Uterus (tissue), 4 donors: ENCODE measurements around the gene PYGO2. TPM values are rescaled to one million over a fixed set of nuclear protein-coding genes. Genes with fewer than 3 reads are reported as not detected.

Experiments used
- DNase-seq, 2 donors: peaks; one replicate each; pipeline ENCODE4 v3.0.0-alpha.2; 2019 to 2020
- H3K27ac ChIP-seq, 2 donors: fragments of 200-600 bp; sonication (generic); 1 replicate in 1 of 2; 2 replicates in 1 of 2; pipeline ENCODE4 v1.5.1; 2016 to 2018
- H3K27me3 ChIP-seq, 2 donors: fragments of 200-600 bp; sonication (generic); one replicate each; pipeline ENCODE4 v1.5.1; 2018 to 2019; ENCODE audit warnings: control low read depth in 1 of 2
- H3K36me3 ChIP-seq, 2 donors: fragments of 200-600 bp; sonication (generic); one replicate each; pipeline ENCODE4 v1.5.1; 2019; ENCODE audit warnings: control low read depth in 1 of 2
- H3K4me1 ChIP-seq, 2 donors: fragments of 200-600 bp; sonication (generic); one replicate each; pipeline ENCODE4 v1.5.1; 2018 to 2019; ENCODE audit warnings: control low read depth in 1 of 2
- H3K4me3 ChIP-seq, 2 donors: fragments of 200-600 bp; sonication (generic); 1 replicate in 1 of 2; 2 replicates in 1 of 2; pipeline ENCODE4 v1.5.1; 2018 to 2019; ENCODE audit warnings: mild to moderate bottlenecking in 1 of 2
- H3K9me3 ChIP-seq, 2 donors: fragments of 200-600 bp; sonication (generic); one replicate each; pipeline ENCODE4 v1.5.1; 2019; ENCODE audit warnings: control low read depth in 1 of 2
- CTCF ChIP-seq, 4 experiments: fragments of 200-600 bp in 2 of 4; fragments of 450-650 bp in 2 of 4; sonication (generic) in 2 of 4; IDR thresholded peaks; one replicate each; pipeline ENCODE4 v1.5.1; 2016 to 2019; ENCODE audit warnings: antibody characterized with exemption in 4 of 4, mild to moderate bottlenecking in 2 of 4, moderate library complexity in 1 of 4
- POLR2A ChIP-seq, 2 donors: fragments of 450-650 bp; IDR thresholded peaks; one replicate each; pipeline ENCODE4 v1.6.1; 2016; ENCODE audit warnings: antibody characterized with exemption in 2 of 2, mild to moderate bottlenecking in 1 of 2, moderate library complexity in 1 of 2
- intact Hi-C: fragments of 100-400 bp; cut with DNase I; formaldehyde crosslinking; loops from one replicate; pipeline ENCODE4 v1.15.1; 2023; ENCODE audit warnings: low total_unique reads
- total RNA-seq, 4 donors: library from RNA; depleted of rRNA in 3 of 4; stranded (reverse); fragments of >200 nt in 3 of 4; gene quantifications; one replicate each; pipeline versions ENCODE4 v1.1.0 to v1.2.4, GENCODE V29; 2014 to 2023
- donor health status: DM: yes; HTN: yes; CAD: no.

Gene PYGO2
- total RNA-seq, 4 donors from 2014 or later = 10.0 to 36.4 (median 15.9) TPM

- Histone ChIP-seq H3K27ac (no peak overlapping the region), H3K4me3 (no peak overlapping the region), H3K27me3 (no peaks in the 10 kb centered on the region), H3K4me1 (no peaks in the 10 kb centered on the region), H3K9me3 (no peaks in the 10 kb centered on the region), H3K36me3 (no peaks in the 10 kb centered on the region)
- DNase-seq = no peak
- no peak for TF ChIP-seq CTCF (IDR thresholded peaks at IDR 0.05)
- TF ChIP-seq POLR2A (IDR thresholded peaks at IDR 0.05) = no peak
- intact Hi-C loops = no loop called here
These were observed 36.0 kb downstream of the PYGO2 start for GRCh38 chr1:154925335-154926170.

GRCh38 chr1:154923695-154924094 lies 37.9 kb downstream of the PYGO2 start:
- no peak for DNase-seq
- Histone ChIP-seq H3K27me3 (no peaks in the 10 kb centered on the region), H3K36me3 (no peaks in the 10 kb centered on the region), H3K9me3 (no peaks in the 10 kb centered on the region), H3K4me1 (no peaks in the 10 kb centered on the region), H3K4me3 (no peak overlapping the region), H3K27ac (no peak overlapping the region)
- no peak for TF ChIP-seq POLR2A (IDR thresholded peaks at IDR 0.05)
- TF ChIP-seq CTCF (IDR thresholded peaks at IDR 0.05) = no peak
- intact Hi-C loops = no loop called here

GRCh38 chr1:154913273-154913672 lies 48.3 kb downstream of the PYGO2 start:
- H3K4me1 ChIP-seq = no peaks in the 10 kb centered on the region
- no peaks in the 10 kb centered on the region for H3K9me3 ChIP-seq
- intact Hi-C loops = no loop called here
- no peak overlapping the region for H3K4me3 ChIP-seq
- H3K36me3 ChIP-seq = no peaks in the 10 kb centered on the region
- no peak for TF ChIP-seq POLR2A (IDR thresholded peaks at IDR 0.05)
- no peak for TF ChIP-seq CTCF (IDR thresholded peaks at IDR 0.05)
- H3K27me3 ChIP-seq = no peaks in the 10 kb centered on the region
- no peak for DNase-seq
- H3K27ac ChIP-seq = no peak overlapping the region

- no peaks in the 10 kb centered on the region for H3K36me3 ChIP-seq
- H3K4me1 ChIP-seq = no peaks in the 10 kb centered on the region
- no peak for TF ChIP-seq CTCF (IDR thresholded peaks at IDR 0.05)
- TF ChIP-seq POLR2A (IDR thresholded peaks at IDR 0.05) = no peak
- H3K9me3 ChIP-seq = no peaks in the 10 kb centered on the region
- no peak for DNase-seq
- H3K27me3 ChIP-seq = no peaks in the 10 kb centered on the region
- no peak overlapping the region for H3K4me3 ChIP-seq
- intact Hi-C loops = no loop called here
- H3K27ac ChIP-seq = no peak overlapping the region
These were observed 48.8 kb downstream of the PYGO2 start for GRCh38 chr1:154912755-154913154.

- Histone ChIP-seq H3K27me3 (no peaks in the 10 kb centered on the region), H3K27ac (no peak overlapping the region), H3K9me3 (no peaks in the 10 kb centered on the region), H3K4me1 (no peaks in the 10 kb centered on the region), H3K36me3 (no peaks in the 10 kb centered on the region), H3K4me3 (no peak overlapping the region)
- intact Hi-C loops = no loop called here
- no peak for DNase-seq
- no peak for TF ChIP-seq CTCF (IDR thresholded peaks at IDR 0.05)
- no peak for TF ChIP-seq POLR2A (IDR thresholded peaks at IDR 0.05)
These were observed 49.7 kb downstream of the PYGO2 start for GRCh38 chr1:154911691-154912550.
